HEK293T (cell line): Measurements from ENCODE around the gene JTB.

Experiments
- ARNT ChIP-seq: fragments of 450-650 bp; IDR thresholded peaks from 2 replicates; pipeline ENCODE4 v1.6.1; 2017; ENCODE audit warnings: mild to moderate bottlenecking
- BHLHE40 ChIP-seq: fragments of 450-650 bp; IDR thresholded peaks from 2 replicates; pipeline ENCODE4 v1.6.1; 2016; ENCODE audit warnings: mild to moderate bottlenecking, moderate library complexity, borderline replicate concordance
- ELF4 ChIP-seq: fragments of 450-650 bp; IDR thresholded peaks from 2 replicates; pipeline ENCODE4 v1.6.1; 2017; ENCODE audit warnings: antibody characterized with exemption
- FOXA1 ChIP-seq: fragments of 450-650 bp; IDR thresholded peaks from 2 replicates; pipeline ENCODE4 v1.6.1; 2016; ENCODE audit warnings: mild to moderate bottlenecking
- FOXK2 ChIP-seq: fragments of 450-650 bp; IDR thresholded peaks from 2 replicates; pipeline ENCODE4 v1.6.1; 2016; ENCODE audit warnings: mild to moderate bottlenecking
- FOXM1 ChIP-seq: fragments of 450-650 bp; IDR thresholded peaks from 2 replicates; pipeline ENCODE4 v1.6.1; 2017; ENCODE audit warnings: mild to moderate bottlenecking, borderline replicate concordance
- HDGF ChIP-seq: fragments of 450-650 bp; IDR thresholded peaks from 2 replicates; pipeline ENCODE4 v1.6.1; 2017; ENCODE audit warnings: antibody characterized with exemption, borderline replicate concordance
- LEF1 ChIP-seq: fragments of 450-650 bp; IDR thresholded peaks from 2 replicates; pipeline ENCODE4 v1.6.1; 2017; ENCODE audit warnings: mild to moderate bottlenecking, borderline replicate concordance
- NFRKB ChIP-seq: fragments of 450-650 bp; IDR thresholded peaks from 2 replicates; pipeline ENCODE4 v1.6.1; 2016; ENCODE audit warnings: mild to moderate bottlenecking, moderate library complexity
- SP1 ChIP-seq: fragments of 450-650 bp; IDR thresholded peaks from 2 replicates; pipeline ENCODE4 v1.6.1; 2017
- SUZ12 ChIP-seq: fragments of 450-650 bp; IDR thresholded peaks from 2 replicates; pipeline ENCODE4 v1.6.1; 2016; ENCODE audit warnings: mild to moderate bottlenecking
- TARDBP ChIP-seq: fragments of 450-650 bp; IDR thresholded peaks from 2 replicates; pipeline ENCODE4 v1.6.1; 2016
- ZNF384 ChIP-seq: fragments of 450-650 bp; IDR thresholded peaks from 2 replicates; pipeline ENCODE4 v1.6.1; 2016
- TF ChIP-seq, protein P1 (sequence below): fragments of 450-650 bp; IDR thresholded peaks from 2 replicates; pipeline ENCODE4 v1.6.1; 2016

- TF ChIP-seq ARNT (no peak), SUZ12 (no peak), FOXA1 (no peak), BHLHE40 (no peak), FOXM1 (no peak), HDGF (no peak), SP1 (no peak), ZNF384 (no peak), ELF4 (no peak), LEF1 (no peak), TARDBP (no peak), NFRKB (no peak), FOXK2 (no peak)
- TF ChIP-seq, protein P1, sequence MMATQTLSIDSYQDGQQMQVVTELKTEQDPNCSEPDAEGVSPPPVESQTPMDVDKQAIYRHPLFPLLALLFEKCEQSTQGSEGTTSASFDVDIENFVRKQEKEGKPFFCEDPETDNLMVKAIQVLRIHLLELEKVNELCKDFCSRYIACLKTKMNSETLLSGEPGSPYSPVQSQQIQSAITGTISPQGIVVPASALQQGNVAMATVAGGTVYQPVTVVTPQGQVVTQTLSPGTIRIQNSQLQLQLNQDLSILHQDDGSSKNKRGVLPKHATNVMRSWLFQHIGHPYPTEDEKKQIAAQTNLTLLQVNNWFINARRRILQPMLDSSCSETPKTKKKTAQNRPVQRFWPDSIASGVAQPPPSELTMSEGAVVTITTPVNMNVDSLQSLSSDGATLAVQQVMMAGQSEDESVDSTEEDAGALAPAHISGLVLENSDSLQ, result no peak
These were observed 13.6 kb downstream of the JTB start for GRCh38 chr1:153963850-153964331.
